HepG2 (cell line): ENCODE measurements around the gene SPPL3. TPM values are rescaled to one million over a fixed set of nuclear protein-coding genes. Genes with fewer than 3 reads are reported as not detected.
A peak's percentile ranks its signal among the peaks of the same experiment; 100 is the strongest.

ENCODE experiments used
- HES4 ChIP-seq: sonication (generic); formaldehyde crosslinking; IDR thresholded peaks from 2 replicates; pipeline ENCODE4 v1.9.0; 2021; ENCODE audit warnings: mild to moderate bottlenecking, missing genetic modification reagents, borderline replicate concordance
- IKZF4 ChIP-seq: sonication (generic); formaldehyde crosslinking; IDR thresholded peaks from 2 replicates; pipeline ENCODE4 v1.5.1; 2020; ENCODE audit warnings: borderline replicate concordance, mild to moderate bottlenecking, low read depth, missing genetic modification reagents; ENCODE audit errors: not compliant biosample characterization
- IKZF5 ChIP-seq: IDR thresholded peaks from 2 replicates; pipeline ENCODE4 v1.6.1; 2018; ENCODE audit warnings: missing genetic modification reagents, mild to moderate bottlenecking, missing compliant biosample characterization
- NFKBIZ ChIP-seq: IDR thresholded peaks from 2 replicates; pipeline ENCODE4 v1.6.1; 2018; ENCODE audit warnings: missing genetic modification reagents, missing compliant biosample characterization
- PATZ1 ChIP-seq: sonication (generic); formaldehyde crosslinking; IDR thresholded peaks from 2 replicates; pipeline ENCODE4 v1.4.0; 2020; ENCODE audit warnings: missing genetic modification reagents
- RARG ChIP-seq: sonication (generic); formaldehyde crosslinking; IDR thresholded peaks from 2 replicates; pipeline ENCODE4 v1.4.0; 2020; ENCODE audit warnings: low read depth, mild to moderate bottlenecking, missing genetic modification reagents
- SIX4 ChIP-seq: sonication (generic); formaldehyde crosslinking; IDR thresholded peaks from 2 replicates; pipeline ENCODE4 v1.4.0; 2020; ENCODE audit warnings: missing genetic modification reagents
- TBX3 ChIP-seq: fragments of 450-650 bp; IDR thresholded peaks from 2 replicates; pipeline ENCODE4 v1.6.1; 2017; ENCODE audit warnings: antibody characterized with exemption, mild to moderate bottlenecking, inconsistent platforms, borderline replicate concordance
- THAP11 ChIP-seq: IDR thresholded peaks from 2 replicates; pipeline ENCODE4 v1.6.1; 2016; ENCODE audit warnings: missing biosample characterization, missing genetic modification reagents
- TRAFD1 ChIP-seq: sonication (generic); formaldehyde crosslinking; IDR thresholded peaks from 2 replicates; pipeline ENCODE4 v1.5.1; 2020; ENCODE audit warnings: missing genetic modification reagents, mild to moderate bottlenecking, borderline replicate concordance
- ZFP90 ChIP-seq: sonication (generic); formaldehyde crosslinking; IDR thresholded peaks from 2 replicates; pipeline ENCODE4 v1.8.0; 2022; ENCODE audit warnings: missing genetic modification reagents, mild to moderate bottlenecking, inconsistent platforms, borderline replicate concordance
- ZFY ChIP-seq: sonication (generic); formaldehyde crosslinking; IDR thresholded peaks from 2 replicates; pipeline ENCODE4 v1.4.0; 2020; ENCODE audit warnings: missing genetic modification reagents
- ZMAT3 ChIP-seq: sonication (generic); formaldehyde crosslinking; conservative IDR thresholded peaks from 2 replicates; pipeline ENCODE4 v1.7.0; 2021; ENCODE audit warnings: missing genetic modification reagents
- ZNF136 ChIP-seq: sonication (generic); formaldehyde crosslinking; IDR thresholded peaks from 2 replicates; pipeline ENCODE4 v1.8.1; 2022; ENCODE audit warnings: low read depth, mild to moderate bottlenecking, moderate library complexity, missing genetic modification reagents
- ZNF234 ChIP-seq: sonication (generic); formaldehyde crosslinking; conservative IDR thresholded peaks from 2 replicates; pipeline ENCODE4 v1.5.1; 2020; ENCODE audit warnings: mild to moderate bottlenecking, missing genetic modification reagents
- ZNF282 ChIP-seq: fragments of 450-650 bp; IDR thresholded peaks from 2 replicates; pipeline ENCODE4 v1.6.1; 2018; ENCODE audit not compliant: partially characterized antibody
- ZNF7 ChIP-seq: IDR thresholded peaks from 2 replicates; pipeline ENCODE4 v1.6.1; 2016; ENCODE audit warnings: missing biosample characterization, missing genetic modification reagents
- ZNF724P ChIP-seq: sonication (generic); formaldehyde crosslinking; IDR thresholded peaks from 2 replicates; pipeline ENCODE4 v1.8.0; 2022; ENCODE audit warnings: missing genetic modification reagents, borderline replicate concordance
- ZNF777 ChIP-seq: sonication (generic); formaldehyde crosslinking; IDR thresholded peaks from 2 replicates; pipeline ENCODE4 v1.4.0; 2020; ENCODE audit warnings: missing genetic modification reagents
- polyA plus RNA-seq, 8 experiments: library from polyadenylated mRNA; depleted of rRNA in 3 of 8; stranded (reverse) in 7 of 8; unstranded in 1 of 8; fragments of >200 nt; fragmentation: Illumina TruSeq in 4 of 8; extraction: Trizol in 4 of 8; gene quantifications; 2 replicates each; pipeline versions ENCODE4 v1.2.1 to v1.2.3, GENCODE V29; 2011 to 2016; ENCODE audit warnings: low read depth in 4 of 8, missing spikeins in 1 of 8, mixed read lengths in 1 of 8; ENCODE audit not compliant: insufficient read depth in 1 of 8
- total RNA-seq, 5 experiments: library from RNA; depleted of rRNA; stranded (reverse); fragments of >200 nt; fragmentation: Illumina TruSeq; extraction: Trizol; gene quantifications; 2 replicates each; pipeline ENCODE4 v1.2.3, GENCODE V29; 2016; ENCODE audit warnings: low read depth in 1 of 5
- TF ChIP-seq, protein P1 (sequence below): sonication (generic); formaldehyde crosslinking; IDR thresholded peaks from 2 replicates; pipeline ENCODE4 v1.5.1; 2020; ENCODE audit warnings: missing genetic modification reagents, mild to moderate bottlenecking, borderline replicate concordance
- TF ChIP-seq, protein P2 (sequence below): IDR thresholded peaks from 2 replicates; pipeline ENCODE4 v1.6.1; 2016; ENCODE audit warnings: mild to moderate bottlenecking

SPPL3 gene
- total and polyA plus RNA-seq, 2 of the 13 experiments (the other 11 are each of a cell fraction or from before 2014, with no cell fraction given), result 8.9 to 9.1 TPM

DNA sequence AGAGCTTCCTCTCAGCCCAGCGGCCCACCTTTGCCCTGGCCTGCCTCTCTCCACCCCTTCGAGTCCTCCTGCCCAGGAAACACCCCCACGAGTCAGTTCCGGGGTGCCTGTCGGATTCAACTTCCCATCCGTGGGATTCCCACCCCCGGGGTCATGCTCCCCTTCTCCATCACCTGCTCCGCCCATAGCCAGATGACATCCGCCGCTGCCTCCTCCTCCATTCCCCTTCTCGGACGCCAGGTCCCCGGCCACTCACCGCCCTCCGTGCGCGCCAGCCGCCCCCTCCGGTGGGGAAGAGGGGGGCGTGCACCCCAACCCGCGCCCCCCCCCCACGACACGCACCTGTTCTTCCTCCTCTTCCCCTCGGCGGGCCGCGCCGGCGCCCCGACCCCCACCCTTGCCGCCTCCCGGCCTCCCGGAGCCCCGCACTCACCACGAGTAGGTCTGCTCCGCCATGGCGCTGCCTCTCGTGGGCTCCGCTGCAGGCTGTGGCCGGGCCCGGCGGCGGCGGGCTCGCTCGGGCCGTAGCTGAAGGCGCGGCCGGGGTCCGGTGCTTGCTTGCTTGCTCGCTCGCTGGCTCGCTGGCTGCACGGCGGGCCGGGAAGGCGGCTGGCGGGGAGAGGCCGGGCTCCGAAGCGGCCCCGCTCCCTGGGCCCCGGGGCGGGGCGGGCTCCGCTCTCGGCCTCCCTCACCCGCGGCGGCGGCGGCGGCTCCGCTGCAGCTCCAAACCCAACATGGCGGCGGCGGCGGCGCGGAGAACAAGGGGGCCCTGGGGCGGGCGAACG is 554 bp downstream of the SPPL3 start (continued):
- TF ChIP-seq ZNF777 (CRISPR knock-in tag) (peak; percentile 23; the same call in 1 of the 2 replicates), HES4 (CRISPR knock-in tag) (no peak), PATZ1 (CRISPR knock-in tag) (peak; percentile 89), TBX3 (no peak), ZNF234 (no peak), IKZF4 (CRISPR knock-in tag) (no peak), ZNF282 (no peak), ZNF724P (no peak), IKZF5 (CRISPR knock-in tag) (peak; percentile 19; the same call in 1 of the 2 replicates), ZMAT3 (CRISPR knock-in tag) (0 out of 2 replicates have a peak, but pooled peaks have one; percentile 27), ZNF7 (no peak), TRAFD1 (no peak), THAP11 (CRISPR knock-in tag) (peak; percentile 34; the same call in 1 of the 2 replicates), NFKBIZ (CRISPR knock-in tag) (0 out of 2 replicates have a peak, but pooled peaks have one; percentile 26), ZNF136 (CRISPR knock-in tag) (no peak), ZFY (peak; percentile 55), SIX4 (no peak), RARG (CRISPR knock-in tag) (no peak), ZFP90 (CRISPR knock-in tag) (no peak)
- TF ChIP-seq, protein P1, sequence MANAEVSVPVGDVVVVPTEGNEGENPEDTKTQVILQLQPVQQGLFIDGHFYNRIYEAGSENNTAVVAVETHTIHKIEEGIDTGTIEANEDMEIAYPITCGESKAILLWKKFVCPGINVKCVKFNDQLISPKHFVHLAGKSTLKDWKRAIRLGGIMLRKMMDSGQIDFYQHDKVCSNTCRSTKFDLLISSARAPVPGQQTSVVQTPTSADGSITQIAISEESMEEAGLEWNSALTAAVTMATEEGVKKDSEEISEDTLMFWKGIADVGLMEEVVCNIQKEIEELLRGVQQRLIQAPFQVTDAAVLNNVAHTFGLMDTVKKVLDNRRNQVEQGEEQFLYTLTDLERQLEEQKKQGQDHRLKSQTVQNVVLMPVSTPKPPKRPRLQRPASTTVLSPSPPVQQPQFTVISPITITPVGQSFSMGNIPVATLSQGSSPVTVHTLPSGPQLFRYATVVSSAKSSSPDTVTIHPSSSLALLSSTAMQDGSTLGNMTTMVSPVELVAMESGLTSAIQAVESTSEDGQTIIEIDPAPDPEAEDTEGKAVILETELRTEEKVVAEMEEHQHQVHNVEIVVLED (CRISPR knock-in tag), result no peak
- TF ChIP-seq, protein P2, sequence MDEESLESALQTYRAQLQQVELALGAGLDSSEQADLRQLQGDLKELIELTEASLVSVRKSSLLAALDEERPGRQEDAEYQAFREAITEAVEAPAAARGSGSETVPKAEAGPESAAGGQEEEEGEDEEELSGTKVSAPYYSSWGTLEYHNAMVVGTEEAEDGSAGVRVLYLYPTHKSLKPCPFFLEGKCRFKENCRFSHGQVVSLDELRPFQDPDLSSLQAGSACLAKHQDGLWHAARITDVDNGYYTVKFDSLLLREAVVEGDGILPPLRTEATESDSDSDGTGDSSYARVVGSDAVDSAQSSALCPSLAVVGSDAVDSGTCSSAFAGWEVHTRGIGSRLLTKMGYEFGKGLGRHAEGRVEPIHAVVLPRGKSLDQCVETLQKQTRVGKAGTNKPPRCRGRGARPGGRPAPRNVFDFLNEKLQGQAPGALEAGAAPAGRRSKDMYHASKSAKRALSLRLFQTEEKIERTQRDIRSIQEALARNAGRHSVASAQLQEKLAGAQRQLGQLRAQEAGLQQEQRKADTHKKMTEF (CRISPR knock-in tag), result no peak
